GM19372 (cell line): ENCODE measurements around the gene HELZ2.
A peak's percentile ranks its signal among the peaks of the same experiment; 100 is the strongest.
"Not testable (repeated sequence)": the region's sequence is repeated elsewhere in the genome, so short reads cannot be mapped to it uniquely, and the experiment has no call there.

Source experiments
- ATAC-seq: cut with Tn5 transposase; IDR thresholded peaks from one replicate; pipeline ENCODE4 v1.9.1; 2021; ENCODE audit warnings: mild to moderate bottlenecking, low read depth, moderate library complexity; ENCODE audit not compliant: unreplicated experiment

Gene HELZ2

DNA sequence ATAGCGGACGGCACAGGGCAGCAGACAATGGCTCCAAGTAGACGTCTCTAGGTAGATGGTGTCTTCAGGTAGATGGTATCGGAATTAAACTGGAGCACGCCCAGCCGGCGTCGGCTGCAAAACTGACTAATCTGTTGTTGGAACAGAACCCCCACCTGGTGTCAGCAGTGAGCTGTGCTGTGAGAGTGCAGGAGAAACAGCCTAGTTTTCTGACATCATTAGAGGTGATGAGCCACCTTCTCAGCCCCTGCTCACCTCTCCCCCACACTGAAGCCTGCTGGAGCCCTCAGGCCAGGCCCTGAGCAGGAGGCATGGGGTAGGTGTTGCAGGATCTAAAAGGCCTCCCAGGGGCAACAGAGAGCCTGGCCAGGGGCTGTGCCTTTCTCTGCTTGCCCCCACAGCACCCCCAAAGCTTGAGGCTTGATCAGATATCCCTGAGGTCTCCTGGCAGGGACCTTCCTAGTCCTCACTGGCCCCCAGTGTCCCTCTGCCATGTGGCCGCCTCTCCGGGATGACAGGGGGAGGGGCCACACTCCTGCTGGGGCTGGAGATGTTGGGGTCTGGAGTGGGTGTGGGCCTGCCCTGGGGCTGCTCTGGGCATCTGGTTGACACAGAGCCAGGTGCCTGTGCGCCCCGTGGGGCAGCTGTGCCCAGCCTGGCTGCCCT, 6.9 kb upstream of the HELZ2 start:
- ATAC-seq: no peak

DNA sequence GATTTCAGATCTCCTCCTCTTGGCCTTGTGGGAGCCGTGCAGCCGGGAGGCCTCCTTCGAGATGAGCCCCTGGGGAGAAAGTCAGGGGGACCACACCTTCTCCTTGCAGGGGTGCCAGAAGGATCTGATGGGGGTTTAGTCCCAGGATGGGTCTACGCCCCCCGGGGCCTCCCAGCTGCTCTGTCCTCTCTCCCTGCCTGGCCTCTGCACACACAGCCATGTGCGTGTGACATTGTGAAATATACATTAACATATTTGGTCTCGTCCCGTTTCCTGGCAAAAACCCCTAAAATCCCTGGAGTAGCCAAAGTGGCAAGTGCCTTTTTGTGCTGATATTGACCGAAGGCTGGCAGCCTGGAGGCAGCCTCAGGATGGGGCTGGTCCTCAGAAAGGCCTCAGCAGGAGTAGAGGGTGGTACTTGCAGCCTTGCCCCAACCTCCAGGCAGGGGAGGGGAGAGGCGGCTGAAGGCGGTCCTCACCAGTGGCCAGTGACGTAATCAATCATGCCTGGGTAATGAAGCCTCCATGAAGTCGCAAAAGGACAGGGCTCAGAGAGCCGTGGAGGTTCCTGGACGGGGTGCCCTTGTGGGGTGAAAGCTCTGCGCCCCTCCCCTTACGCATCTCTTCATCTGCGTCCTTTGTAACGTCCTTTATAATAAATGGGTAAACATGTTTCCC, 5.1 kb upstream of the HELZ2 start:
- ATAC-seq: no peak

DNA sequence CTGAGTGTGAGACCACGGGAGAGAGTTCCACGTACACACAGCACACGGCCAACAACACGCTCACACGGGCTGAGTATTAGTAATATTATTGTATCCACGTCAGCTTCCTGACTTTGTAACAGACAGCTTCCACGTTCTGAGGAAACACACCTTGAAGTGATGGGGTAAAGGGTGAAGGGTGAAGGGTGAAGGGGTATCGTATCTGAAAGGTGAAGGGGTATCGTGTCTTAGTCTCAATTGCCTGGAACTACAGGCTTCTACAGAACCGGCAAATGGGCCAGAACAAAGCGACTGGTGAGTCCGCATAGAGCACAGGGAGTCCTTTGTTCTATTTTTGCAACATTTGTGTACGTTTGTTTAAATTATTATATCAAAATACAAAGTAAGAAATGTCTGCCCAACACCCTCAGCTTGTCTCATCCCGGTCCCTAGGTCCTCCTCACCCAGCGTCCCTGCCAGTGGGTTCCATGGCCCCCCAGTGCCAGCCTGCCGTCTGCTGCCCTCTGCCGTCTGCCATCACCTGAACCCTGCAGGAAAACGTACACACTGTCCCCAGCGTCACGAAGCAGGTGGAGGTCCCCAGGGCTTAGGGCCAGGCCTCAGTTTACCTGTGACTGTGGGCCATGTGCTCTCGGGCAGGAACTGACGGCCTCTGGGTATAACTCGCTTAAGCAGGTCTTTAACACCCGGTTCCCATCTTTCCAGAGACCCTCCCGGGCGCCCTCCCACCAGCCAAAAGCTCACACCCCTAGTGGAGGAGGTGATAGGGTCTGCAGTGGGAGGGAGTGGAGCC, 4.4 kb upstream of the HELZ2 start:
- ATAC-seq: no peak

DNA sequence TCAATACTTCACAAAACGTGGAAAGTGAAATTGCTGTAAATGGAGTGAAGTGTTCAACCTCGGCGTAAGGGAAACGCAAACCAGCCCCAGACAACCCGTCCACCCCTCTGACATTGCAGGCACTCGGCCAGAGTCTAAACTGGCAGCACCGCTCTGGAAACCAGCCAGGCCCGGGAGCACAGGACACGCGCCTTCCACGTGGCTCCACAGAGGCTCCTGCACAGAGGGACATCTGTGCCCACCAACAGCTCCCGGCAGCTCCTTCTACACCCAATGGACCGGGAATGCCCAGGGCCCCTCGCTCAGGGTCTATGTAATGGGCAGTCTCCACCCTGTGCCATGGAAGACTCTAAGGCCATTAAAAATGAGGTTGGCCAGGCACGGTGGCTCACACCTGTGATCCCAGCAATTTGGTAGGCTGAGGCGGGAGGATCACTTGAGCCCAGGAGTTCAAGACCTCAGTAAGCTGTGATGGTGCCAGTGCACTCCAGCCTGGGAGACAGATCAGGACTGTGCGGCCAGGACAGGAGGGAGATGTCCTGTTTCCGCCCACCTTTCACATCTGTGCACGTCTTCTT, 3.4 kb upstream of the HELZ2 start:
- no peak for ATAC-seq

DNA sequence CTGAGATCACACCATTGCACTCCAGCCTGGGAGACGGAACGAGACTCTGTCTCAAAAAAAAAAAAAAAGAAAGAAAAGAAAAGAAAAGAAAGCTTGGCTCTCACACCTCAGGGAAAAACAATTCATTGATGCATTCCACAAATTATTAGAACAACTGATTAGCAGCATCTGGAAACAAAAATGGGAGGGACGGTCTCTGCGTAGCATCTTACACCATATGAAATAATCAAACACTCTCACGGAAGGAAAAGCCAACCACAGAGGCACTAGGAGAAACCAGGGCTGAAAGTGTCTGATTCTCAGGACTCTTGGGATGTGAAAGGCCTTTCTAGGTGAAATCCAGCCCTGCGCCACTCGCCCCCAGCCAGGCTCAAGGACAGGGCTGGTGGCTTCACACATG, 2.3 kb upstream of the HELZ2 start:
- no peak for ATAC-seq

DNA sequence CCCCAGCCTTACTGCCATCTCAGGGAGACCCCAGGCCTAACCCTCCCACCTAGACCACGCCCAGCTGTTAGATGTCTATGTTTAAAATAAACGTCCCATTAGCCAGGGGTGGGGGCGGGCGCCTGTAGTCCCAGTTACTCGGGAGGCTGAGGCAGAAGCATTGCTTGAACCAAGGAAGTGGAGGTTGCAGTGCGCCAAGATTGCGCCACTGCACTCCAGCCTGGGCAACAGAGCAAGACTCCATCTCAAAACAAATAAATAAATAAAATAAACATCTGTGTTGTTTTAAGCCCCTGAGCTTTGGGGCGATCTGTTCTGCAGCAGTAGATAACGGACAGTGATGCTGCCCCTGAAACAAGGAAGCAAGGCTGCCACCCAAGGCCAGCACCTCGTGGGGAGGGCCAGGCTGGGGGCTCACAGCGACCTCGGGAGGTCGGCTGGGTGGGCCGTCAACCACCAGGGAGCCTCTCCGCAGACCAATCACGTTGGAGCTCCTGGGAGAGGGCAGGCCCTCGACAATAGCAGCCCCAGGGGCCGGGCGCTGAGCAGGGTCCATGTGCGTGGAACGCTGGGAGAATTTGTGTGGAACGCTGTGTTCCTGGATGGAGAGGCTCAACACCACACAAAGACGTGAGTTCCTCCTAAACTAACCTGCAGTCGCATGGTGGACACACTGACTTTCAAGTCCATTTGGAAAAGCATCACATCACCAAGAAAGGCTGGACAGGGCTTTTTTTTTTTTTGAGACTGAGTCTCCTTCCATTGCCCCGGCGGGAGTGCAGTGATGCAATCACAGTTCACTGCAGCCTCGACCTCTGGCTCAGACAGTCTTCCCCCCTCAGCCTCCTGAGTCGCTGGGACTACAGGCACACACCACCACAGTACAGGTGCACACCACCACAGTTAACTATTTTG, 1.0 kb upstream of the HELZ2 start:
- ATAC-seq: no peak

DNA sequence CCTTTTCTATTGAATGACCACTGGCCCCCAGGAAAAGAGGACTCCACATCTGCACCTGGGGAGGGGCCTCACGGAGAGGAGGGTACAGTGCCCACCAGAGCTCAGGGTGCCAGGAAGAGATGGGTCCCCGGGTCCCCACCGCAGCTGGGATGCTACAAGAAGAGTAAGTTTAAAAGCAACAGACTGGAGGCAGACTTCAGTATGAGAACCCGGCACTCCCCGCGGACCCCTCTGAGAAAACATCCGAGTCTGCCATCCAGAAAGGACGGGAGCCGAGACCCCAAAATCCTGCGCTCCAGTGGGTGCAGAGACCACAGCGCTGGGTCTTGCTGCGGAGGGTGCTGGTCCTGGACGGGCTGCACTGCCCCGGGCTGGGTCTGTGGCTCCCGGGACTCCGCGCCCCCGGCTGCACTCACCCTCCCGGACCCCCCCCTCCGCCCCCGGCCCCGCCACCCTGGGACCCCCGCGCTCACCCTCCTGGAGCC, 350 bp downstream of the HELZ2 start:
- no peak for ATAC-seq

DNA sequence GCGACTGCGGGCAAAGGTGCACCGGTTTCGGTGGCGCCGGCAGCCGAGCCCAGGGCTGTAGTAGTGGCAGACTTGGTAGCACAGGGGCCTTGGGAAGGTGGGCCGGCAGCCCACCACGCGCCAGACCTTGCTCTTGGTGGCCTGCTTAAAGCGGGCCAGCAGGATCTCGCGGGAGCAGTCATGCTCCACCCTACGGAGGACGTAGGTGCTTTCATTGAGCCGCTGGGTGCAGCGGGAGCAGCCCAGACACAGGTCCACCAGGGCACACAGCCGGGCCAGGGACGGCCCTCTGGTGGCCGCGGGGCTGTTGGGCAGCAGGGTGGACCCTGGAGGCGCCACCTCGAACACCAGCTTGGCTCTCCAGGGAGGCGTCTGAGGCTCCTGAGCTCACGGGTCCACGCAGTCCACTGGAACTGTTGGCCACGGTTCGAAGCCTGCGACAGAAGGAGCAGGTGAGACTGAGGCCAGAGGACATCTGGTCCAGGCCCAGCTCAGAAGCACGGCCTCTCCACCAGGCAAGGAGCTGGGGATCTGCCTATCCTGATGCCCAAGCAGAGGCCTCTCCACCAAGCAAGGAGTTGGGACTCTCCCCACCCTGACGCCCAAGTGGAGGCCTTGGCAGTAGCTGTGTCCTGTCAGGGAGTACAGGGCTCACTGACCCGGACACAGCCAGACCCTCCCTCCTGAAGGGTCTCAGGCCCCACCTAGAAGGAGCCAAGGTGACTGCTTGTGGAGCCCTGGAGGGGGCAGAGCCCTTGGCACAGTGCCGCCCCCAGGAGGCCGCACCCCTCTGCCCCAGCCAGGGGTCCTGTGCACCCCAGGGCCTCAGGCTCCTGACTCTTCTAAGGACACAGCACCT, 1.0 kb downstream of the HELZ2 start:
- no peak for ATAC-seq

DNA sequence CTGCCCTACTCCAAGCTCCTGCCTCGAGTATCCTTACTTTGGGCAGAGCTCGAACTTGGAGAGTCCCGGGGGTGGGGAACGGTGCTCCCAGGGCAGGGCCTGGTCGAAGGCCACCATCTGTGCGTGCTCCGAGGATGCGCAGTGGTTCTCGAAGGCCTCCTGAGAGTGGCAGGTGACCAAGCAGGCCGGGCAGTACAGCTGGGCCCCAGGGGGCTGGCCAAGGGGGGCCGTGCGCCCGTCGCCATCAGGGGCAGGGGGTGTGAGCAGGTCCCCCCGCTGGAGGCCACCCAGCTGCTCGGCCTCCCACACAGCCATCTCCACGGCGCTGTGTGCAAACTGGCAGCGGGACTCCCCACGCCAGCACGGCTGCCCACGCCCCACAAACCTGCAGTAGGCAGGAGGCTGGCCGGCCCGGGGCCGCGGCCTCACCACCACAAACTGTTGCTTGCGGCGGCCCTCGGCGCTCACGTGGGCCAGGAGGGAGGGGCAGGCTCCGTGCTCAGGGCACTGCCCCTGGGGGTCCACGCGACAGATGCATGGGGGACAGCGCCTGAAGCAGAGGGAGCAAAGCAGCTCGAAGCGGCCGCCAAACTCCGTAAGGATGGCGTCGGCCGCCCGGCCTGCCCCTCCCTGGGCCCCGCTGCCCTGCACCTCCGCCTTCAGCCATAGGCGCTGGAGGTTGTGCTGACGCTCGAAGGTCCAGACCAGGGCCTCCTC, 1.8 kb downstream of the HELZ2 start:
- ATAC-seq: no peak

DNA sequence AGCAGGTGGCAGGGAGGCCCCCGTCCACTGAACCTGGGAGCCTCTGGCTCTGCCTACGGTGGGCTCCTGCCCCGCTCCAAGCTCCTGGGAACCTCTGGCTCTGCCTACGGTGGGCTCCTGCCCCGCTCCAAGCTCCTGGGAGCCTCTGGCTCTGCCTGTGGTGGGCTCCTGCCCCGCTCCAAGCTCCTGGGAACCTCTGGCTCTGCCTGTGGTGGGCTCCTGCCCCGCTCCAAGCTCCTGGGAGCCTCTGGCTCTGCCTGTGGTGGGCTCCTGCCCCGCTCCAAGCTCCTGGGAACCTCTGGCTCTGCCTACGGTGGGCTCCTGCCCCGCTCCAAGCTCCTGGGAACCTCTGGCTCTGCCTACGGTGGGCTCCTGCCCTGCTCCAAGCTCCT, 3.0 kb downstream of the HELZ2 start:
- not testable (repeated sequence) for ATAC-seq

DNA sequence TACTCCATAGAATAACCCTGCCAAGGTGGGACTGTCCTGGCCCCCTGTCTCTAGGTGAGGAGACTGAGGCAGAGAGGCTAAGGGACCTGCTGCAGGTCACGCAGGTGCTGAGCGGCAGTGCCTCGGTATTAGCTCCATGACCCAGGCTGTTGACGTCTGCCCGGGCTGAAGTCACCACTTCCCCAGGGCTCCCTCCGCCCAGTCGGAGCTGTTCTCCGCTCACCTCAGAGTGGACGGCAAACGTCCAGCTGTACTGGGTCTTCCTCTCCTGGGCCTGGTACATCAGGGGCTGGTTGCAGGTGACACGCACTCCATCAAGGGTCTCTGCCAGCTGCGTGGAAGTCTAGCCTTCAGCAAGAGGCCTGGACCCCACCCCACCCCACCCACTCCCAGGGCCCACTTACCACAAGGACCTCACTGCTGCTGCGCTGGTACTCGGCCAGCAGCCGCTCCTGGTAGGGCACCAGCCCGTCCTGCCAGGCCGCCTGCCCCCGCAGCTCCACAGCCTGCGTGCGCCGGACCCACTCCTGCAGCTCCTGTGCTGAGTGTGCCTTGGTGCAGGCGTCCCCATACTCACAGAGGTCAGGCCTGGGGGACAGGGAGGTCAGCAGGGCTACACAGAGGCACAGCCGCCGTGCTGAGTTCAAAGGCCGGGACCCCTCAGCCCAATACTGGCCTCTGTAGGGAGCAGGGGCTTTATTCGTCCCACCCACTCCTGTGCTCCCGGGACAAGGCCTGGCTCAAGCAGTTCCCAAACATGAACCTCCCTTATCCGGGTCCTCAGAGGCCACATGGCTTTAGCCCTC, 3.6 kb downstream of the HELZ2 start:
- ATAC-seq: no peak

DNA sequence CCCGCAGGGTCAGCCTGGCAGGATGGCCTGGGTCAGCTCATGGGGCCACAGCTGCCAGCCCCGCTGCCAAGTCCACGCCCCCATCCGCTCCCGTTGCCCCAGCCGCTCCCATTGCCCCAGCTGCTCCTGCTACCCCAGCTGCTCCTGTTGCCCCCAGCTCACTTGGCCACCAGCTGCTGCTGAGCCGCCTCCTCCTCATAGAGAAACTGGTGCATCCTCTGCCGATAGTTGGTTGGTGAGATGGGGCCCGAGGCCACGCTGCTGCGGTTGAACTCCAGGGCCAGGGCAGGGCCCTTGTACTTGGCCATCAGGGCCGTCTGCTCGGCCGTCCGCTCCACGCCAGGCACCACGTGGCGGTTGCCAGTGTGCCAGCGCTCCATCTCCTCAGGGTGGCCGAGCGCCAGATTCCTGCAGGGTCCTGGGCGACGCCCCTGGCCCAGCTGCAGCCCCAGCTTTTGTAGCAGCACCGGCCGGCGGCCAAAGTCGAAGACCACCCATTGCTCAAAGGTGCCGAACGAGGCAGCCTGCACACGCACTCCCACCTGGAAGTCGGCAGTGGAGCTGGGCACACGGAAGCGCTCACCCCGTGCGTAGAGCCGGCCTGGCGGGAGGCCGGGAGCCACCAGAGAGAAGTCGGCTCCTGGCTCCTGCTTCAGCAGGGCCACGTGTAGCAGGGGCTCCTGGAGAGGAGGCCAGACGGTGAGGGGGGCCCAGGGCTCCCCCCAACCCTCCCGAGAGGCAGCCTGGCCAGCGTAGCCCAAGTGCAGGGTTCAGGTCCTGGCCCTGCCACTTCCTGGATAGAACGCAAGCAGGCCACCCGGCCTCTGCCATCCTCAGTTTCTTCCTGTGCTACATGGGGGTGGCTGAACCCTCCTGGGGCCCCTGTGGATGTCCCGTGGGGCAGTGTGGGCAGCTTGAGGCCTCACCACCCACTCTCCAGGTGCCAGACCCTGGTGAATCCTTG, 4.8 kb downstream of the HELZ2 start:
- ATAC-seq: no peak

DNA sequence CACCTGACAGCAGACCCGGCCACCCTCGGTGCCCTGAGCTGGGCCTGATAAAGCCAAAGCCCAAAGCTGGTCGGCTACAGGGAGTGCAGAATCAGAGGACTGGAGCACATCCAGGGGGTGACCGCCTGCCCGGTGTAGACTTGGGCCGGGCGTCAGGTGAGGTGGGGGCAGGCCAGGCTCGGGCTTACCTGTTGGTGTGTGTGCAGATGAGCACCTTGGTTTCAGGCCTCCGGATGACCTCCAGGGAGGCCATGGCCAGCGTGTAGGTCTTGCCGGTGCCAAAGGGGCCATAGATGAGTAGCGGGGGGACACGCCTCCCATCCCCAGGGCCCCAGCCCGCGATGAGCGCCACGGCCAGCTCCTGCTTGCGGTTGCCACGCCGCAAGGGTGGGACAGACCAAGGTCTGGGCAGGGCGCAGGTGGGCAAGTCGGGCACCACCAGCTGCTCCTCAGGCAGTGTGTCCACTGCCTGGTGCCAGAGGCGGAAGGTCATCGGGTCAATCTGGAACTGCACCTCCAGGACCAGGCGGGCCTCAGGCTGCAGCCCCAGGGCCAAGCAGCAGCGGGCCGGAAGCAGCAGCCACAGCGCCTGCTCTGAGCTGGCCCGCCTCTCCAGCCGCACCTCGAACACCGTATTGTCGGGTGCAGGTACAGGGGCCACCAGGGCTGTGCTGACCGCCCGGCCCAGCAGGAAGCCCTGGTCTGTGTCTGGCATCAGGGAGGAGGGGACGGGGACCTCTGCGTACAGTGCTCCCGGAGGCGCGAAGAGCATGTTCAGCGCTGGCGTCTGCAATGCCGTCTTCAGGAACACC, 5.7 kb downstream of the HELZ2 start:
- ATAC-seq: no peak

DNA sequence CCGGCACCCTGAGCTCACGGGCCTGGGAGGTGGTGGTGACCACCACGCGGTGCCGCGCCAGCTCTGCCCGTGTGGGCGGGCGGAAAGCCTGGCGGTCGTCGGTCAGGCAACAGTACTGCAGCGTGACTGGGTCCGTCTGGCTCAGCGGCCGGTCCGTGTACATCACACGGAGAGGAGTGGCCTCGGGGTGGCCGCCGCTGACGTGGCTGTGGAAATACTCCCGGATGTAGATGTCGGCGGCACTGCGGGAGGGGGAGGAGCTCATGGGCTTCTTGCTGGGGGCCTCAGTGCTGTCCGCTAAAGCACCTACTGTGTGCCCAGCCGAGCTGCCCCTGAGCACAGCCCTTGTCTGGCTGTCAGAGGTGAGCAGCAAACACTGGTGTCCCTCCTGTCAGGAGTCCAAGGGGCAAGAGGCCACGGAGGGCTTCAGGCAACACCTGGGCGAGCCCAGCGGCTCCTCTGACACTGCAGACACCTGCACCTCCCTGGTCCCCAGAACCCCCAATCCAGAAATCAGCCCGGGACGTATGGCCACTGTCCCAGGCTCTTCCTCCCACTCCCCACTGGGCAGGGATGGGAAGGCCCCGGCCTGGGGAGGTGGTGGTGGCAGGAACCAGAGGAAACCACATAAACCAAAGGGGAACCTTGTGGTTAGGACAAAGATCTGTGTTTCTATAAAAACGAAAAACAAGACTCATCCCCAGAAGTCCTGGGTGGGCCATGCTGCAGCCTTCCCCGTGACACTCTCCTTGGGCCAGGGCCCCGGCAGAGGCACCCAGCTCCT, 6.5 kb downstream of the HELZ2 start:
- peak; percentile 53 for ATAC-seq

DNA sequence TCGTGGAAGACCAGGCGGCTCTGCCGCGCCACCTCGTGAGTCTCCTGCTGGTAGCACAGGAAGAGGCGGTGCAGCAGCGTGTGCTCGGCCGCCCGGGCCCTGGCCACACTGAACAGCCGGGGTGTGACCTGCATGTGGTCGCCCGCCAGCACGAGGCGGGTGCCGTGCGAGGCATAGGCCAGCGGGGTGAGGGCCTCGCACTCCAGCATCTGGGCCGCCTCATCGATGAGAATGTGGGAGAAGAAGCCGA, 7.0 kb downstream of the HELZ2 start:
- no peak for ATAC-seq
